ENCODE measurements around the gene ATP11A. TPM values are rescaled to one million over a fixed set of nuclear protein-coding genes. Genes with fewer than 3 reads are reported as not detected.
"Not testable (repeated sequence)": the region's sequence is repeated elsewhere in the genome, so short reads cannot be mapped to it uniquely, and the experiment has no call there.

Gene ATP11A
- total RNA-seq, 1 donor from 2014 or later = 377 TPM

GRCh38 chr13:112783135-112783977 is 93.5 kb downstream of the ATP11A start:
- Histone ChIP-seq H3K27me3 (no peaks in the 10 kb centered on the region), H3K4me1 (peaks cover 45% of the 10 kb centered on the region), H3K36me3 (peaks cover 9% of the 10 kb centered on the region), H3K4me3 (no peak overlapping the region), H3K27ac (peak overlapping the region; percentile 85), H3K9me3 (no peaks in the 10 kb centered on the region)
- intact Hi-C loops (cut with DNase I) = no loop called here
- DNase-seq (peak; percentile 74), ATAC-seq (peak; percentile 89)
- no peak for TF ChIP-seq CTCF (IDR thresholded peaks at IDR 0.05)

- H3K9me3 ChIP-seq = no peaks in the 10 kb centered on the region
- peak; percentile 86 for ATAC-seq
- intact Hi-C loops (cut with DNase I) = no loop called here
Observed at GRCh38 chr13:112783978-112784371, 94.1 kb downstream of the ATP11A start.

DNA sequence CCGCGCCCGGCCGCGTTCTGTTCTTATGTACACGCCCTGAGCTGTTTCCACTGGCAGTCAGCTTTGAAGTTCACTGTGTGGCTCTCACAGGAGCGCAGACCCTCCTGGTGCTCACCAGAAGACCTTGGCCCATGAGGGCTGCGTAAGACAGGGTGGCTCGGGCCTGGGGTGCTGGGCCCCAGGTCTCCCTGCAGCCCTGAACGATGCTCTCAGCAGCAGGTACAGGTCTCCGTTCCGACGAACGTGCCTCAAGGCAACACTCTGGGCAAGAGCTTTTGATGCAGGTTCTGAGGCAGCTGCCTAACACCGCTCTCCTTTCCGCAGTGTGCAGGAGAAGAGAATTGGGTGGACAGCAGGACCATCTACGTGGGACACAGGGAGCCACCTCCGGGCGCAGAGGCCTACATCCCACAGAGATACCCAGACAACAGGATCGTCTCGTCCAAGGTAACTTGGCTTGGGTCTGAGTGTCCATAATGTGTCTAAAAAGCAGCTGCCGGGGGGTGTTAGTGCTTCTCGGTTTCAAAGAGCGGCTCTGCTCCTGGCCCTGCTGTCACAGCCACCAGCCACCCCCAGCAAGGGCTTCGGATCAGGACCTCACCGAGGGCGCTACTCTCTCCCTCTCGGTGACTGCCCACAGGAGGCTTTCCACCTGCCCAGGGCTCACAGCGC is 95.1 kb downstream of the ATP11A start:
- no peak for TF ChIP-seq CTCF (IDR thresholded peaks at IDR 0.05)
- H3K27ac ChIP-seq = peak overlapping the region; percentile 85
- H3K4me1 ChIP-seq = peaks cover 45% of the 10 kb centered on the region
- ATAC-seq (no peak), DNase-seq (no peak)
- no peaks in the 10 kb centered on the region for H3K9me3 ChIP-seq
- no peaks in the 10 kb centered on the region for H3K27me3 ChIP-seq
- H3K36me3 ChIP-seq = peaks cover 12% of the 10 kb centered on the region
- intact Hi-C loops (cut with DNase I) = no loop called here
- no peak overlapping the region for H3K4me3 ChIP-seq

More at GRCh38 chr13:112783978-112784371, 94.1 kb downstream of the ATP11A start:
- no peaks in the 10 kb centered on the region for H3K27me3 ChIP-seq
- H3K4me3 ChIP-seq = no peak overlapping the region
- peak; percentile 87 for DNase-seq
- peak overlapping the region; percentile 85 for H3K27ac ChIP-seq
- H3K4me1 ChIP-seq = peaks cover 45% of the 10 kb centered on the region
- H3K36me3 ChIP-seq = peaks cover 10% of the 10 kb centered on the region
- no peak for TF ChIP-seq CTCF (IDR thresholded peaks at IDR 0.05)

DNA sequence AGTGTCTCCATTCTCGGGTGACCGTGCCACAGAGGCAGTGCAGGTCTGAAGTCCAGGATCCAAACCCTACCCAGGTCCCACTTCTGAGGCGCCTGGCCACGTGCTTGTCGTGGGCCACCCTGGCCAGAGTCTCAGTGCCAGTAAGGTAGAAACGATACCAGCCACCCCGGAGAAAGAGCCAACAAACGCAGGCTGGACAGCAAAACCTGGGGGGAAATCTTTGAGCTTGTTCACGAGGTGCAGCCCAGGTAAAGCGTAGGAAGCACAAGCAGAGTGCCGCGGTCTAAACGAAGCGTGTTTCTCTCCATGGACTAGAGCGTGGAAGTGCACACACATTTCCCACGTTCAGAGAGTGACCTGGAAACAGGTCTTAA is 95.6 kb downstream of the ATP11A start:
- no peak for ATAC-seq
- DNase-seq = no peak
- TF ChIP-seq CTCF (IDR thresholded peaks at IDR 0.05) = no peak
- Histone ChIP-seq H3K4me1 (peaks cover 41% of the 10 kb centered on the region), H3K36me3 (peaks cover 12% of the 10 kb centered on the region), H3K27ac (no peak overlapping the region), H3K4me3 (no peak overlapping the region), H3K9me3 (no peaks in the 10 kb centered on the region), H3K27me3 (no peaks in the 10 kb centered on the region)
- intact Hi-C loops (cut with DNase I) = no loop called here

- H3K36me3 ChIP-seq; H3K4me3 ChIP-seq; intact Hi-C loops (cut with DNase I); H3K27me3 ChIP-seq; DNase-seq; H3K27ac ChIP-seq; ATAC-seq; H3K9me3 ChIP-seq: not testable (repeated sequence)
- peaks cover 34% of the 10 kb centered on the region for H3K4me1 ChIP-seq
Observed at GRCh38 chr13:112786810-112787209, 97.0 kb downstream of the ATP11A start.

Data from upper lobe of right lung (tissue), 1 donor.